ENCODE data around the gene DDX19B.
A peak's percentile ranks its signal among the peaks of the same experiment; 100 is the strongest.
"Not testable (repeated sequence)": the region's sequence is repeated elsewhere in the genome, so short reads cannot be mapped to it uniquely, and the experiment has no call there.

DDX19B gene

GRCh38 chr16:70258946-70259345, 40.0 kb upstream of the DDX19B start:
- TF ChIP-seq CTCF (IDR thresholded peaks at IDR 0.05; ENCODE audit: borderline replicate concordance, control extremely low read depth, extremely low read depth, insufficient read depth, missing control alignments) = no peak
- in situ Hi-C loops (cut with MboI; ENCODE audit: low sequenced_read_pairs, unreplicated experiment) = no loop called here
- peak; percentile 12 for DNase-seq (ENCODE audit: low spot score)

- DNase-seq (ENCODE audit: low spot score); in situ Hi-C loops (cut with MboI; ENCODE audit: low sequenced_read_pairs, unreplicated experiment): not testable (repeated sequence)
These were observed 39.1 kb upstream of the DDX19B start for GRCh38 chr16:70259903-70260302.

GRCh38 chr16:70267516-70267915, 31.5 kb upstream of the DDX19B start:
- DNase-seq (ENCODE audit: low spot score) = peak; percentile 55
- peak; percentile 26 for TF ChIP-seq CTCF (IDR thresholded peaks at IDR 0.05; ENCODE audit: borderline replicate concordance, control extremely low read depth, extremely low read depth, insufficient read depth, missing control alignments)
- in situ Hi-C loops (cut with MboI; ENCODE audit: low sequenced_read_pairs, unreplicated experiment) = no loop called here

GRCh38 chr16:70267922-70268321, 31.1 kb upstream of the DDX19B start:
- in situ Hi-C loops (cut with MboI; ENCODE audit: low sequenced_read_pairs, unreplicated experiment) = not testable (repeated sequence)

GRCh38 chr16:70269471-70269870, 29.5 kb upstream of the DDX19B start:
- DNase-seq (ENCODE audit: low spot score) = no peak
- no peak for TF ChIP-seq CTCF (IDR thresholded peaks at IDR 0.05; ENCODE audit: borderline replicate concordance, control extremely low read depth, extremely low read depth, insufficient read depth, missing control alignments)
- in situ Hi-C loops (cut with MboI; ENCODE audit: low sequenced_read_pairs, unreplicated experiment) = no loop called here

More at GRCh38 chr16:70267922-70268321, 31.1 kb upstream of the DDX19B start:
- DNase-seq (ENCODE audit: low spot score) = not testable (repeated sequence)

- no peak for TF ChIP-seq CTCF (IDR thresholded peaks at IDR 0.05; ENCODE audit: borderline replicate concordance, control extremely low read depth, extremely low read depth, insufficient read depth, missing control alignments)
- in situ Hi-C loops (cut with MboI; ENCODE audit: low sequenced_read_pairs, unreplicated experiment) = no loop called here
- DNase-seq (ENCODE audit: low spot score) = no peak
These were observed 28.8 kb upstream of the DDX19B start for GRCh38 chr16:70270176-70270575.

- no peak for DNase-seq (ENCODE audit: low spot score)
- TF ChIP-seq CTCF (IDR thresholded peaks at IDR 0.05; ENCODE audit: borderline replicate concordance, control extremely low read depth, extremely low read depth, insufficient read depth, missing control alignments) = no peak
- in situ Hi-C loops (cut with MboI; ENCODE audit: low sequenced_read_pairs, unreplicated experiment) = no loop called here
These were observed 27.3 kb upstream of the DDX19B start for GRCh38 chr16:70271696-70272095.

GRCh38 chr16:70276392-70276791, 22.6 kb upstream of the DDX19B start:
- DNase-seq (ENCODE audit: low spot score) = no peak
- in situ Hi-C loops (cut with MboI; ENCODE audit: low sequenced_read_pairs, unreplicated experiment) = no loop called here
- TF ChIP-seq CTCF (IDR thresholded peaks at IDR 0.05; ENCODE audit: borderline replicate concordance, control extremely low read depth, extremely low read depth, insufficient read depth, missing control alignments) = no peak

GRCh38 chr16:70287304-70287971, 11.5 kb upstream of the DDX19B start:
- DNase-seq (ENCODE audit: low spot score); in situ Hi-C loops (cut with MboI; ENCODE audit: low sequenced_read_pairs, unreplicated experiment): not testable (repeated sequence)
